Central memory CD8-positive, alpha-beta T cell (primary cell): ENCODE measurements around the gene BMX.

Experiments used
- ATAC-seq: fragments of 150-1000 bp; cut with Tn5 transposase; replicated peaks from 2 replicates; pipeline ENCODE4 v1.10.0; 2022; ENCODE audit warnings: mild to moderate bottlenecking, moderate FRiP score, moderate number of reproducible peaks; ENCODE audit not compliant: poor library complexity, severe bottlenecking; ENCODE audit errors: extremely low read depth
- DNase-seq, 2 donors: peaks; one replicate each; pipeline ENCODE4 v3.0.0; 2021; ENCODE audit warnings: low spot score in 2 of 2
- H3K27ac Mint-ChIP-seq: one replicate; pipeline ENCODE4 v1.8.0; 2022; ENCODE audit warnings: low read depth, mild to moderate bottlenecking, moderate library complexity, mixed read lengths
- H3K27me3 Mint-ChIP-seq: one replicate; pipeline ENCODE4 v1.8.0; 2022; ENCODE audit warnings: mixed read lengths
- H3K36me3 Mint-ChIP-seq: one replicate; pipeline ENCODE4 v1.8.0; 2022; ENCODE audit warnings: mild to moderate bottlenecking, moderate library complexity, mixed read lengths; ENCODE audit not compliant: insufficient read depth
- H3K4me1 Mint-ChIP-seq: one replicate; pipeline ENCODE4 v1.8.0; 2022; ENCODE audit warnings: mixed read lengths
- H3K4me3 Mint-ChIP-seq: one replicate; pipeline ENCODE4 v1.8.0; 2022; ENCODE audit warnings: mild to moderate bottlenecking, moderate library complexity, mixed read lengths
- H3K9me3 Mint-ChIP-seq: one replicate; pipeline ENCODE4 v1.8.0; 2022; ENCODE audit warnings: mixed read lengths

The BMX gene

DNA sequence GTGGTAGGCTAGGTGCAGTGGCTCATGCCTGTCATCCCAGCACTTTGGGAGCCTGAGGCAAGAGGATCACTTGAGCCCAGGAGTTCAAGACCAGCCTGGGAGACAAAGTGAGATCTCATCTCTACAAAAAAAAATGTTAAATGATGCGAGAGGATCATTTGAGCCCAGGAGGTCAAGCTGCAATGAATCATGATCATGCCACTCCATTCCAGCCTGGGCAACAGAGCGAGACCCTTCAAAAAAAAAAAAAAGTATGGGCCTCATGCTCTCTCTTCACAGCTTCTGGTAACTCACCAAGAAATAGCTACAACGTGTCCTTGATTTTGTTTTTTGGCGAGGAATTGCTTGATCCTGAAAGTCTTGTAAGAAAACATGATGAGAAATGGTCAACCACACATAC is 98.9 kb downstream of the BMX start:
- Mint-ChIP-seq H3K27ac (no peak overlapping the region), H3K4me3 (no peak overlapping the region), H3K36me3 (peaks cover 3% of the 10 kb centered on the region), H3K4me1 (no peaks in the 10 kb centered on the region), H3K9me3 (no peaks in the 10 kb centered on the region), H3K27me3 (peaks cover 36% of the 10 kb centered on the region)
- DNase-seq (no peak), ATAC-seq (no peak)

DNA sequence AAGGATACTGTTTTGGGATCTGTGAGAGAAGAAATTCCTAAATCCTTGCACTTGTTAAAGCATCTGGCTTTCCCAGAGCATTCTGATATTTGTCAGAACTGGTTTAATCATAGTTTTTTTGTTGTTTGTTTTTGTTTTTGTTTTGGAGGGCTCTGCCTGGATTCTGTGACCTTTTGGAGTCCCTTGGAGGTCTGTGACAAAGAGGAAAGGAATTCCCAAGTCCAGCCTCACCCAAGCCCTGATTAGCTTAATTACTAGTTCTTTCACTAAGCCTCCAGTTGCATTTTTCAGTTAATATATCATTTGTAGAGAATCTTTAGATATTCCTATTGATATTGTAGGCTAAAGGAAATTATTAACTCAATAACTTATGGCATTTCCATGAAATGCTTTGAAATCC is 99.4 kb downstream of the BMX start:
- Mint-ChIP-seq H3K36me3 (peaks cover 3% of the 10 kb centered on the region), H3K9me3 (no peaks in the 10 kb centered on the region), H3K4me3 (no peak overlapping the region), H3K4me1 (no peaks in the 10 kb centered on the region), H3K27ac (no peak overlapping the region), H3K27me3 (peaks cover 42% of the 10 kb centered on the region)
- no peak for DNase-seq
- no peak for ATAC-seq

DNA sequence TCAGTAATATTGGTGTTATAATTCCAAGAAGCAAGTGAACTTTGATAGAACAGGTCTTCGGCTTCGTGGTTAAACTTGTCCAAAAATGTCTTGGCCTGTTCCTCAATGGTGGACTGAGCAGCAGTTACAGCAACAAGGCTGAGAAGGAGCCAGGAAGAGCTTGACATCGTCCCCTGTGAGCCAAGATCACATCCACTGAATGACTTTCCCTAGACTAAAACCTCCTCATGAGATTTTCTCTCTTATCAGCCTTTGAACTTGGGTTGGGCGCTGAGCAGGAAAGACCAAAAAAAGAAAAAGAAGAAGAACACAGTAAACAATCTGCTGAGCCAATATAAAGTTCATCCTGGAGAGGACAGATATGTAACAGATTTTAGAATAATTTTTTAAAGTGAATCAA is 100.1 kb downstream of the BMX start, which contains the start of gene ACE2:
Gene ACE2, minus strand, starts transcription at position 216 of the 400 bp plus-strand sequence. Its CDS starts 49 bp downstream, at position 167.
- no peak within 1 kb of the TSS for H3K27ac Mint-ChIP-seq
- no peak for ATAC-seq
- peaks cover 49% of the 10 kb centered on the region for H3K27me3 Mint-ChIP-seq
- H3K36me3 Mint-ChIP-seq = peaks cover 3% of the 10 kb centered on the region
- no peaks in the 10 kb centered on the region for H3K9me3 Mint-ChIP-seq
- no peak within 1 kb of the TSS for H3K4me3 Mint-ChIP-seq
- H3K4me1 Mint-ChIP-seq = no peaks in the 10 kb centered on the region
- no peak for DNase-seq

DNA sequence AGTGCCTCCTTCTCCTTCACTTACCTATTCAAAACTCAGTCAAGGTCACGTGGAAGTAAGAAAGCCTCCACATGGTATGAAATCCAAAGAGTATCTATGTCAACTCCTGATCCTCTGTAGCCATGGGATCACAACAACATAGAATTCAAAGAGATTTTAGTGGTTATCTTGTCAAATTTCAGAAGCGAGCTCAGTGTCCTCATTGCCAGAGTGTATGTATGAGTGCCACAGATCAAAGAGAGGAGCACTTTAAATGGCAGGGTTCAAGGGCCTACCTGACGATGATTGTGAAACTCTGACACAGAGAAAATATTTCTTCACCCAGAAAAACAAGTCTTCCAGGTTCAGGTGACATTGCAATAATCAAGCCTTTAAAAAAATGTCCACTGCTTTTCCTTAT is 101.3 kb downstream of the BMX start:
- no peak overlapping the region for H3K27ac Mint-ChIP-seq
- H3K36me3 Mint-ChIP-seq = peaks cover 3% of the 10 kb centered on the region
- no peak for ATAC-seq

DNA sequence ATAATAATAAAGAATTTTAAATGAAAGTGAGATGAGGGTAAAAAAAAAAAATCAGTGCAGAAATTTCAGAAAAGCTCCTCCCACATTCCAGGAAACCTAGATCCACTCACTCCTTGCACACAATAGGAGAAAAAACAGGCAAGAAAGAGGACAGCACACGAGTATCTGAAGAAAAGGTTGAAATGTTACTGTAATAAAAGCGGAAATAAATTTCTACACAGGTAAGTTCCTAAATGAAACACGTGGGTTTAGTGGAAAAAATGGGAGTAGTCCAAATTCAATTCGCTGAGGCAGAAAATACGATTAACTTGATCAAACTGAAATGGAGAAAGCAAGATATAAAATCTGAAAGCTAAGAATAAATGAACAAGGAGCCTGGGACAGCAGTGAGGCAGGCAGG is 102.2 kb downstream of the BMX start:
- Mint-ChIP-seq H3K9me3 (no peaks in the 10 kb centered on the region), H3K4me1 (no peaks in the 10 kb centered on the region), H3K36me3 (peaks cover 3% of the 10 kb centered on the region), H3K4me3 (no peak overlapping the region), H3K27me3 (peaks cover 53% of the 10 kb centered on the region), H3K27ac (no peak overlapping the region)
- ATAC-seq (no peak), DNase-seq (no peak)

More for the DNA sequence above, 101.3 kb downstream of the BMX start:
- H3K4me3 Mint-ChIP-seq = no peak overlapping the region
- DNase-seq = no peak
- H3K4me1 Mint-ChIP-seq = no peaks in the 10 kb centered on the region
- H3K9me3 Mint-ChIP-seq = no peaks in the 10 kb centered on the region
- peaks cover 53% of the 10 kb centered on the region for H3K27me3 Mint-ChIP-seq

DNA sequence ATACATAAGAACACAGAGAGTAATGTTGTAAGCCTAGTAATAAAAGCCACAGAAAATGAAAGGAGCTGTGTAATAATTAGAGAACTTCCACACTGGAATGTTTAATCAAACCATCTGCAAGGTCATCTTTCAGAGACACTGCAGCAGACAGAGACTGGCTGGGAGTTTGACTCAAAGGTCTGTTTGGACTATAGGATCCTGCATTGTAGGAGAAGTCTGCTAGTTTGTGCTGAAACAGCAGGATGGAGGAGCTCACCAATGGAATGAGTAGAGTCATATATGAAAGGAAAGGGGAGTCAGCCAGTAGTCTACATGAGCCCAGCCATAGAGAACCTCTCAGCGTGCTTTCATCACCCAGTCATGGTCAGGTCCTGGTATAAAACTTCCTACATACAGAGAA is 104.6 kb downstream of the BMX start:
- ATAC-seq (no peak), DNase-seq (no peak)
- no peaks in the 10 kb centered on the region for H3K9me3 Mint-ChIP-seq
- H3K4me3 Mint-ChIP-seq = no peak overlapping the region
- H3K4me1 Mint-ChIP-seq = no peaks in the 10 kb centered on the region
- peaks cover 61% of the 10 kb centered on the region for H3K27me3 Mint-ChIP-seq
- no peak overlapping the region for H3K27ac Mint-ChIP-seq
- peaks cover 3% of the 10 kb centered on the region for H3K36me3 Mint-ChIP-seq
